HG03097 (cell line): Measurements from ENCODE around the gene TBX1.

ENCODE experiments used
- ATAC-seq: cut with Tn5 transposase; IDR thresholded peaks from one replicate; pipeline ENCODE4 v1.9.1; 2021; ENCODE audit not compliant: unreplicated experiment, low FRiP score

TBX1 gene

DNA sequence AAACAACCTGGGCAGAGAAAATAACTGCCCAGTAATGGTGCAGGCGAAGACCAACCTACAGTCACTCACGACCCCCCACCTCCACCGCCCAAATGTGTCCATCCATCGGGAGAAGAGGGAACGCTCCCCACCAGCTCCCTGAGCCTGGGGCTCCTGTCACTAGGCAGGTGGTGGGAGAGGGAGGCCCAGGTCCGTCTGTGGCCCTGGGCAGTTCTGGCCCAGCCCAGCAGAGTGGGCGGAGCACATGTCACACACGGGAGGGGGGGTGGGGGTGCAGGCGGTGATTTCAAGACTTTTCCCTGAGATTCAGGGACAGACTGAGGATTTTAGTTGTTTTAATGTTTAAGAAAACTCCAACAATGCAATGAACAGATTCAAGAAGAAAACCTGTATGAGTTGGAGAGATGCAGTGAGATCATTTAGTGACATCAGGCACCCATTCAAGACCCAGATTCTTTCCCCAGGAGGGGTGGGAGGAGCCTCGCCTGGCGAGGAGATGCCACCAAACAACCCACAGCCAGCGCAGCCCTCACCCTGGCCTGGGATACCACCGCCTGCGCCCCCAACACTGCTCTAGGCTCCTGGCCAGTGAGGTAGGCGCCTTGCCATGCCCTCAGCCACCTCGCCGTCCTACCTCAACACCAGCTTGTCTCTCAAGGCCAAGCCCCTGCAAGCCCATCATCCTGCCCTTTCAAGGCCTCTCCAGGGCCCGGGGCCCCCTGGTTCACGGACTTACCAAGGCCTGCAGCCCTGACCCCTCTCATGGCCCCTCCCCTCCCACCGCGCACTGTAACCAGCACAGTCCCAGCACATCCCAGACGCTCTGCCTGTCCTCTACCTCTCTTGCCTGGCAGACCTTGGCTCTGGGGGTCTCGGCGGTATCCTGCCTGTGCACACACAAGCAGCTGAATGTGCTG, 36.8 kb downstream of the TBX1 start:
- ATAC-seq: no peak

DNA sequence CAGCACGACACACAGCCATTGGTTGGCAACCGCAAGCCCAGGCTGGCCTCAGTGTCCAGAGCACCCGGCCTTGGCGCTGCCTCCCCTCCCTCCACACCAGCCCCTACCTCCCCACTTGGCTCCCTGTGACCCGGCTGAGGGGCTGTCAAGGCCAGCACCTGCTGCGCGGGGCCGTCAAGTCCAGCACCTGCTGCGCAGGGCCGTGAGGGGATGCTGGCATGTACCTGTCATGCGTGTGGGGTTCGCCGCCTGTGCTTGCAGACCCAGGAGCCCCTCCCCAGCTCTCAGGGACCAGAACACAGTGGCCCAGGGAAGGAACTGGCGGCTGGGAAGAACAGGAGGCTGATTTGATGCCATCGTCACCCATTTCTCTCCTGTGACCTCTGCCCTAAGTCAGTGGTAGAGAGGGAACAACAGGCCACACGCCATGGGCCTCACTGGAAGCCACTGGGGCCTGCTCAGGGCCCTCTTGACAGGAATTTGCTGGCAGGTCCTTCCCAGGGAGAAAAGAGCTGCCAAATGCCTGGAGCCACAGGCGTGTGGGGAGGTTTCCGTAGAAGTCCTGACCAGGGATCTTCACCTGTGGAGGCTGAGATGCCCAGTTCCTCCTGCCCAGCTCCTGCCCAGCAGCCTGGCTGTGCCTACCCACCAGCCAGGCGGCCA, 37.6 kb downstream of the TBX1 start:
- no peak for ATAC-seq

DNA sequence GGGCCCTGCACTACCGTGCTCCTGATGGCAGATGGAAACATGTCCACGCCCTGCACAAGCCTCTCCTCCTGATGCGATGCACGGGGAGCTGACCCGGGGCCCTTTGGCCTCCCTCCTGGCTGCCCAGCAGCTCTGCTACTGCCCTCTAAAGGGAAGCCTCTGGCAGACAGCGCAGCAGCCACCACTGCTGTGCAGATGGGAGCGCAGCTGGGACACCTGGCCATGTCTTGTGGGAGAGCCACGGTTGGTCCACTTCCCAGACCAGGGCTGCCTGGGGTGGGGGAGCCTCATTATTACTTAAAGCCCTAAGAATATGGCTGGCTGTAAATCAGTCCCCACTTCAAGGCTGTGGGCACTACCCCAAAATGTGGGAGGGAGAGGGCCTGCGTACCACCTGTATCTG, 38.3 kb downstream of the TBX1 start:
- ATAC-seq: no peak

DNA sequence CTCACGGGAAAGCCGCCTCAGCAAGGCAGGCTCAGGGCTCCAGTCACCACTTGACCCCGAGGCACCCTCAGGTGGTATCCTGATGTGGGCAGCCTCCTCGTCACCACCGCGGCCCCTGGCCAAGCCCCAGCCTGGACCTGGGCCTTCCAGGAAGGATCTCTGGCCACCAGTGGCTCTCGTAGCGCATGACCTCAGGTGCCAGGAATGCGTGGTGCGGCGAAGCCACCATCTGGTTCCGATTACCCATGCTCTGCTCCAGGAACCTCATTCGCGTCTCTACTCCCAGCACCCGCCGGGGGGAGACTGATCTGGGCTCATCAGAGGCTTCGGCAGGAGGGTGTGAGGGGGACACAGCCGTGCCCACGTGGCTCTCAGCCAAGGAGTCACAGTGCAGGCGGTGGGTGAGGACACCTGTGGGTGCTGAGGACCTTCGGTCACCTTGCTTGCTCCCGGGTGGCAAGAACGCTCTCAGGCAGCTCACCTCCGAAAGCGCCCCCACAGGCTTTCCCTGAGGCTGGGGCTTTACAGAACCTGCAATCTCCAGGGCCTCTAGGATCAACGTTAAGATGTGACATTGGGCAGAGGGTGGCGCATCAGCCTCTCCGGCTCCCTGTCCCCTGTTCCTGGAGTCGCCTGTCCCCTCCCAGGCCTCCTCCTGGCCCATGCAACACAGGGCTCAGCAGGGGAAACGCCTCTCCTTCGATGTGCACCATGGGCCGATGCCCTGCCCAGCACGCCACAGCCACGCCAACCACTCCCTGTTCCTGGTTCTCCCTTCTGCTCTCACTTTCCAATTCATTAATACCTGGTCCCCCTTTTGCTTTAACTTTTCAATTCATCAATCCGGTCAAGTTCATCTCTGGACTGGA, 39.0 kb downstream of the TBX1 start:
- ATAC-seq: no peak

DNA sequence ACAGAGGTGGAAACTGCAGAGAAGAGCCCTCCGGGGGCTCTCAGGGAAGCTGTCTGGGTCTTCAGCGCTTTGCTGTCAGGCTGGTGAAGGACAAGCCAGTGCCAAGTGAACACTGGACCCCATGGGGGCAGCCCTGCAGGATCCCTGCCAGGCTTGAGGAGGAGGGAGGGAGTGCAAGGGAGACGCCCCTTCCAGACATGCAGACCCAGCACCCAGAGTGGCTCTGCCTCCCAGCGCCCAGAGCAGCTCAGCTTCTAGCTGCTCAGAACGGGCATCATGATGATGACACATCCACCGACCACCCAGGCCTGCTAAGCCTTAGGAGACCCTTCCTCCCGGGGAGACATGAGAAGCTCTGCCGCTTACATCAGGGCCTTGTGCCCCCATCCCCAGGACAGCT, 39.7 kb downstream of the TBX1 start:
- ATAC-seq: no peak

DNA sequence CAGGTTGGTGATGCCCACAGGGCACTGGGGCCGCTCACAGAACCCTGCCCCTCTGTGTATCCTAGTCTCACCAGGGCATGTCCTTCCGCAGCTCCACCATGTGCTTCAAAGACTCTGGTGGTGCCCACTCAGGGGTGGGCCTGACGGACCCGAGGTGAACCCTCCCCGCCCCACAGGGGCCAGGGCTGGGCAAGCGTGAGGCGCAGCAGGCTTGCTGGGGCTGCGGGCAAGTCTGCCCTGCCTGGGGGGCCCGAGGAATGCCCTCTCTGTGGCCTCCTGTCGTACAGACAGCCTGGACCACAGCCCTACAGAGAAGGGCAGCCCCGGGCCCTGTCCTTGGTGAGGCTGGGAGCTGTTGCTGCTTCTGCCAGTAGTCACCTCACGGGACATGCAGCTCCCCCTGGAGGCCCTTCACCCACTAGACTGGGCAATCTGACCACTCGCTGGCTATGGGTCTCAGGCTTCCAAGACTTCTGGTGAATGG, 40.2 kb downstream of the TBX1 start:
- ATAC-seq: no peak

DNA sequence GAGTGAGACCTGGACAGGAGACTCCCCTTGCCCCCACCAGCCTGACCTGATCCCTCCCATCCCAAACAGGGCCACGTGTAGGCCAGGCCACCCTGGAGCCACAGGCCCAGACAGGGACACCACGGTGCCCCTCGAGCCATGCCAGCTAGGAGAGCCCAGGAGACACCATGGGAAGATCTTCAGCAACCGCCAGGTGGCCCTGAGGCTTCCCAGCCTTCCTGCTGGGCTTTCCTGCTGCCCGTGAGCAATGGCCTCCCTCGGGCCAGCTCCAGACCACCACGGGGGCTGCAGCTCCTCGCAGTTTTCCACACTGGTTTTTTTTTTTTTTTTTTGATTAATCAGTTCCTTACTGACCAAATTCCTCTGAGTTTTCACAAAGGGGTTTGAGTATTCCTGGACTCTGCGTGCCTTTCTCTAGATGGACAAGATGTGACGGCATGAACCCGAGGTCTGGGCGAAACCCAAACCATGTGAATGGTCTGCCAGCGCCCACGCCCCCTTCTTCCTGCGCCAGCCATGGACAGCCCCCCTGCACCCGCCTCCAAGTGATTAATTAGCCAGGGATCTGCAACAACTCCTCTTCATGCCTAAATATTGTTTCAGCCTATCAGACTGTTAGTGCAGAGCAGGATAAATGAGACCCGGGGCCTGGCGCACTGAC, 40.9 kb downstream of the TBX1 start:
- ATAC-seq: no peak

DNA sequence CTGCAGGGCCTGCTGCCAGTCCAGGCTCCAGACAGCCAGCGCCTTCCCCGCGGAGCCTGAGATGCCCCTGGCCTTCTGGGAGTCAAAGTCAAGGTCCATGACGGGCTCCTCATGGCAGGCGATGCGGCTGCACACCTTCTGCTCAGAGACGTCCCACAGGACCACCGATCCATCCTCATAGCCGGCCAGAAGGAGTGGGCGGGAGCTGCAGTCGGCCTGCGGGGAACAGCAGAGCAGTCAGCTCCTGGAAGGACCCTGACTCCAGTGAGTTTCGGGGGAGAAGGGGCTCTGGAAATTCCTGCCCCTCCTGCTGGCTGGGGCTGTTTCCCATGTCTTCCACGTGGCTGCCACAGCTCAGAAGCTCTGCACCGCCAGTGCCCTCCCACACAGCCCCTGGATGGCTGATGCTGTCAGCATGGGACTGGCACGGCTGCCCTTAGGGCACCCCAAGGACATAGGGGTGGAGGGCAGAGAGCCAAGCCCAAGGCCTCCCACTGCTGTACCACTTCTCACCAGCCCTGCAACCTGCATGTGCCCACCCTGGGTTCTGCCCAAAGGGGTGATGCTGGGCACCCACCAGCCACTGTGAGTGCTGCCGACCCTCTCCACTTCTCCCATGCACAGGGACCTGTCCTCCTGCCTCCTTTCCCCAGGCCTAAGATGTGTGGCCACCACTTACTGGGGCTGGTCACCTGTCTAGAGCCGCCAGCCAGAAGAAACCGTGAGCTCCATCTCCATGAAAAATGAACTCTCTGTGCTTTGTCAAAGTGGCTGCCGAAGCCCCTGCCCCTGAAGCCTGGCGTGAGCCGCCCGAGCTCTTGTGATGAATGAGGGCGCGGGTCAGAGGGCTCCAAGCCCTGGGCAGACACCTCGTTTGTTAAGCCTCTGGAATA, 41.7 kb downstream of the TBX1 start:
- ATAC-seq: no peak

DNA sequence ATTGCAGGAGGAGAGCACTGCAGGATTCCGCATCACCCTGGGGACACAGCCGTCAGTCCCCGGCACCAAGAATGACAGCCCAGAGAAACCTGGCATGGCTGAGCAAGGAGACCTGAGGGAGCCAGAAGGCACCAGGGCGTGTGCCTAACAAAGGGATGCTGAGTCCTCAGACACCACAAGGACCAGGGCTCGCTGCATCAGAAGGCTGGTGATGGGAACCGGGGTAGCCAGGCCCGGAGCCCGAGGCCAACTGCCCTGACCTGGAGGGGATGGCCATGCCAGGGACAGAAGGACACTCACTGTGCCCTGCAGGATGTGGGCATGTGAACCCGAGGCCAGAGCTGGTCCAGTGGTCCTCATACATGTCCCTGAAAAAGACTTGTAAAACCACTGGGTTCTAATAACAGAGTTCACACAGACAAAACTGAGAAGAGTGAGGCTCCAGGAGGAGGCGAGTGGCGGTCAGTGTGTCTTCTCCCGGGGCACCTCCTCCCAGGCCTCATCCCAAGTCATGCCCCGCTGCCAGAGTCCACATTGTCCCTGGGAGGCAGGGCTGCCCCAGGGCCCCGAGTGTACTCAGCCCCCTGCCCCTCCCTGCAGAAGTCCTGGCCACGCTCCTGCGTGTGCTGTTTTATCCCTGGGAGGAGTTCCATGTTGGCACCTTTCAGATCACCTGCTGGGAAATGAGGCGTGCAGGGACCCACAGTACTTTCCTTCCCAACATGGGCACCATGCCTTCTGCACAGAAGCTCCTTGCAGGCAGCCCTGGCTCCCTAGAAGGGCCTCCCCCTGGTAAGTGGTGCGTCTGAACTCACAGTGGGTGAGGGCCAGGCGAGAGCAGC, 42.5 kb downstream of the TBX1 start:
- ATAC-seq: no peak

DNA sequence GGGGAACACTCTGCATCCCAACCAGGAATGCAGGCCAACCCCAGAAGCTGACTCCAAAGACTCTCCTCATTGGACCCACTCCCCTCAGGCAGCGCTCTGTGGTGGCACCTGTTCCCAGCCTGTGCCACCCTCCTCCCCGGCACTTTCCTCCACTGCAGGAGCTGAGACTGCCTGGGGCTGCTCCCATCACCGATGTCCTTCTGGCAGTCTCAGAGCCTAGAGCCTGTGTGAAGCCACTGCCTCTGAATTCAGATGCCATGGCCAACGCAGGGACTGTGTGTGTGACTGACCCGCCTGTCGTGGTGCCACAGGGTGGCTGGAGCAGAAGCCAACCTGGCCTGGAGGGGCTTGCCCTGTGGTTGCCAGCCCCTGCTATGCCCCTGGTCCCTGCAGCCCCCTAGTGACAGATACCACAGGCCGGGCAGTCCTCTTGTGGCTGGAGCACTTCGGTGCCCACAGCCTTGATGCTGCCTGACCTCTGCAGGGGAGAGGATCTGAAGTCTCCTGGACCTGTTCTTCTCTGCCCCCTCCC, 43.2 kb downstream of the TBX1 start:
- no peak for ATAC-seq

DNA sequence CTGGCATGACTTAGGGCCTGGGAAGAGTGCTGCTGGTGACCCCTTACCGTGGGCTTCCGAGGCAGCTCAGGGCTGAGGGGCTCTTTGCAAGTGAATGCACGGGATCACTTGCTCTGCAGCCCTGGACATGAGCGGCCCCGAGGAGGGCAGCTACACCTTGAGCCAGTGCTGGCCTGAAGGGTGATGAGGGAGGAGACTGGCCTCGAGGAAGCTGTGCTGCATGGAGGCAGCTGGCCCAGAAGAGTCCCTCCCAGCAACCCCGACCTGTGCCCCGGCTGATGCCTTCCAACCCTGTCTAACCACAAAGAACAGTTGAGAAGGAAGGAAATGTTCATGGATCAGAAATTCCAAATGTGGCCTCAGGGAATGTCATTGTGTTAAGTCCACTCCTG, 45.2 kb downstream of the TBX1 start:
- ATAC-seq: no peak

DNA sequence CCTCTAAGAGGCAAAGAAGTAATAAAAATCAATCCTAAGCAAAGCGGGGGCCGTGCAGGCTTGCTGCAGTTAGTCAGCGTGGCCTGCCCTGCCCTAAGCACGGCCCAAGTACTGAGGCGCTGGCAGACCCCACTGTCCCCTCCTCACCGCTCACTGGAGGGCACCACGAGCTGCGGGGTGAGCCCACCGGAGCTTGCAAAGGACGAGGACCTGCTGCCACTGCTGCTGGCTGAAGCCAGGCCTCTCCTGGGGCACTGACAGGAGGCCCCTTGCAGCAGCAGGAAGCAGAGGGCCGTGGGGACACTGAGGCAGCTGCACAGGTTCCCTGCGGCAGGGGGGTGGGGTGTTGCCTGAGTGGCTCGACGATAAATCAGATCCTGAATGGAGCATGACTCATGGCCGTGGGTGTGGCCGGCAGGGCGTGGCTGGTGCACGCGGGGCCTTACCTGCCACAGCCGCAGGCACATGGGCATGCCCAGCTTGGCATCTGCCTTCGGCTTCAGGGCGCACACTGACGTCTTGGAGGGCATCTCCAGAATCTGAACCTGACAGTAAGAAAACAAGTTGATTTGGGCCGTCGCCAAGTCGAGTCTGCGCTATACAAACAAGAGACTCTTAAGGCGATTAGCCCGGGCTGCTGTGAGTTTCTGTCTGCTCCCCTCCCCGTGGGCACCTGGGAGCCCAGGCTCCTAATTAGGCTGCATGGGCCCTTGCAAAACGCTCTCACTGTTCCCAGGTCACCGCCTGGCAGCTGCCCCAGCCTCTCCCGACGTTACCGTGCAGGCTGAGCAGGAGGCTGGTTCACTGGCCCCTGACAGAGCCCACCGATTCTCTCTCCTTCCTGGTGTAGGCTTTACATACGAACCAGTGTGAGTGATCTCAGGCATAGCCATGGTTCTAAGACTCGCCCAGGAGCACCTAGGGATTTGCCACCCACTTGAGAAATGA, 45.9 kb downstream of the TBX1 start:
- no peak for ATAC-seq

DNA sequence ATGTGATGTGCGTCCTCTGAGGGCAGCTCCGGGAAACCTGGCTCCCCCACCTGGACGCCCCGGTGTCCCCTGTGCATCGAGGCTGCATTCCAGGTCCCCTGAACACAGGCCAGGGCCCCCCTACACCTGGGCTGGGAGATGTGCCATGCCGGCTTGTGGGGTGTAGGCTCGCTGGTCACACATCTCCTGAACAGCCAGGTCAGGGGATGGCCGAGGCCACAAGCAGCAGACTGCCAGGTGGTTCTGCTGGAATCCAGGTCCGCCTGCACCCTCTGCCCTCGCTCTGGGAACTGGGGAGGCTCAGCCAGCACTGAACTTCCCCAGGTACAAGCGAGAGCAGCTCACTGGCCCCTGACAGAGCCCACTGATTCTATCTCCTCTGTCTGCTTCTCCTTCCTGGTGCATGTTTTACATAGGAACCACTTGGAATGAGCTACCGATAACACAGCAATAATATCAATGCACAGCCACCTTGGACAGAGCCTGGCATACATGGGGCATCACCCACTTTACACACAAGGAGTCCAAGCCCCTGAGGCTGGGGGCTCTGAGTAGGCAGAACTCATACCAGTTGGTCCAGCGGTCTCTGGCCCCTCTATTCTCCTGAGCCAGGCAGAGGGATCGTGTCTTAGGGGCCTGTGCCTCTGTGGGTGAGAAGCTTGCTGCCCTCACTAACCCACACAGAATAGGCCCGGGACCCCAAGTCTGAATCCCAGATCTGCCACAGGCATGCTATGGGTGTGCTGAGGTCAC, 46.8 kb downstream of the TBX1 start:
- ATAC-seq: no peak

DNA sequence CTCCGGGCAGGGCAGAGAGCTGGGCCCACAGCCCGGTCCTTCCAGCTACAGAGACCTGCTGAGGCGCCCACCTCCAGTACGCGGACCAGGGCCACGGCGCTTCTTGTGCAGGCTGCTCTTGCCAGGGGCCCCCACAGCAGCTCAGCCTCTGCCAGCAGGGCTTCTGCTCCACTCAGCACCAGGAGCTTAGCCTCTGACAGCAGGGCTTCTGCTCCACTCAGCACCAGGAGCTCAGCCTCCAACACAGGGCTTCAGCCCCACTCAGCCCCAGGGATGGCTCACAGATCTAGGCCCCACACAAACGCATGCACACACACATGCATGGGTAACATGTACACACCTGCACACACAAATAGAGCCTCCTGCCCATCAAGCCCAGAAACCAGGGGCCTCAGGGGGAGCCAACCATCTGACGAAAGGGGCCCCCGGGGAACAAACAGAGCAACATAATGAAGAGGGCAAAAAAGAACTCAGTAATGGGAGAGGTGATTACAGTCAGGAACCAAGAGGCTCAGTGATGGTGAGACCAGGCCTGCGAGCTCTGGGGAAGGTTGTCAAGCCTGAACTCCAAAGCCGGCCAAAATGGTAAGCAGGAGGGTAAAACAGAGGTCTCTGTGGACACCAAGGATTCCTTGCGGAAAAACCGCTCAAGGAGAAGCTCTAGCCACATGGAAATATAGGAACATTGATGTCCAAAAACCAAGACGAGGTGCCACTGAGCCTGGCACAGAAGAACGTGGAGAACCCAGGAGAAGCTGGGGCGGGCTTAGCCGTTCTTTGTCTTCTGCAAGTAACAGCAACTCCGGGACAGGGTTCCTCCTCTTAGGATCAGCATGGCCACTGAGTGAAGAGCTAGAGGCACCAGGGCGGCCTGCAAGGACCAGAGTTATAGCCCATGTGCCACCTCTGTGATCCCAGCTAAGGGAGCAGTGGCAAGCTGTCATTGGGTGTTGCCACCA, 47.6 kb downstream of the TBX1 start:
- no peak for ATAC-seq

DNA sequence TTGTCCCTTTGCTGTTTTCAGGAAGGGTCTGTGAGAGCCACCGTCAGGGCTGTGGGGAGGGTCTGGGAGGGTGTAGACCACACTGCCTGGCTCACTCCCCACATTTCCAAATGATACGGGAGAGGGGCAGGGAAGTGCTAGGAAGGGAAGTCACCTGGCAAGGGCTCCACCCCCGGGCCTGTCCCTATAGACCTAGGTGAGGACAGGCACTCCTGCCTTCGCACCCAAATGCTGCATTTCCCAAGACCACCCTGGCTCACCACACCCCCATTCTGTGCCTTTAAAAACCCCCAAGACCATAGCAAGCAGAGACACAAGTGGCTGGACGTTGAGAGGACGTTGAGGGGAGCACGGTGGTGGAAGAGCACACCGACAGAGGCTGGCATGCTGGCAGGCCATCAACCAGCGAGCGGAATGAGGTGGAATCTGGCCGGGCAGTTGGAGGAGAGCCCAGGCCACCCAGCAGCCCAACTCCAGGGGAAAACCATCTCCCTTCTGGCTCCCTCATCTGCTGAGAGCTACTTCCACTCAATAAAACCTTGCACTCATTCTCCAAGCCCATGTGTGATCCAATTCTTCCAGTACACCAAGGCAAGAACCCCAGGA, 48.4 kb downstream of the TBX1 start:
- no peak for ATAC-seq
